Fibroblast of pulmonary artery (primary cell): Measurements from ENCODE around the gene PPP2R5A.
A peak's percentile ranks its signal among the peaks of the same experiment; 100 is the strongest.

Source experiments
- DNase-seq: peaks from one replicate; pipeline ENCODE4 v3.0.0-alpha.2; 2010; ENCODE audit warnings: low read depth
- H3K4me3 ChIP-seq: replicated peaks from 2 replicates; pipeline ENCODE4 v1.5.1; 2011; ENCODE audit warnings: low read depth, mild to moderate bottlenecking, control low read depth, low read length, moderate library complexity
- TF ChIP-seq, protein P1 (sequence below): IDR thresholded peaks from 2 replicates; pipeline ENCODE4 v1.5.1; 2011; ENCODE audit warnings: mild to moderate bottlenecking, control low read depth, low read length, inconsistent platforms; ENCODE audit errors: missing control alignments

PPP2R5A gene

GRCh38 chr1:212284744-212285684, at the start of gene PPP2R5A:
PPP2R5A (plus strand) TSS chr1:212285410; CDS start chr1:212286111, 701 bp downstream.
- TF ChIP-seq, protein P1, sequence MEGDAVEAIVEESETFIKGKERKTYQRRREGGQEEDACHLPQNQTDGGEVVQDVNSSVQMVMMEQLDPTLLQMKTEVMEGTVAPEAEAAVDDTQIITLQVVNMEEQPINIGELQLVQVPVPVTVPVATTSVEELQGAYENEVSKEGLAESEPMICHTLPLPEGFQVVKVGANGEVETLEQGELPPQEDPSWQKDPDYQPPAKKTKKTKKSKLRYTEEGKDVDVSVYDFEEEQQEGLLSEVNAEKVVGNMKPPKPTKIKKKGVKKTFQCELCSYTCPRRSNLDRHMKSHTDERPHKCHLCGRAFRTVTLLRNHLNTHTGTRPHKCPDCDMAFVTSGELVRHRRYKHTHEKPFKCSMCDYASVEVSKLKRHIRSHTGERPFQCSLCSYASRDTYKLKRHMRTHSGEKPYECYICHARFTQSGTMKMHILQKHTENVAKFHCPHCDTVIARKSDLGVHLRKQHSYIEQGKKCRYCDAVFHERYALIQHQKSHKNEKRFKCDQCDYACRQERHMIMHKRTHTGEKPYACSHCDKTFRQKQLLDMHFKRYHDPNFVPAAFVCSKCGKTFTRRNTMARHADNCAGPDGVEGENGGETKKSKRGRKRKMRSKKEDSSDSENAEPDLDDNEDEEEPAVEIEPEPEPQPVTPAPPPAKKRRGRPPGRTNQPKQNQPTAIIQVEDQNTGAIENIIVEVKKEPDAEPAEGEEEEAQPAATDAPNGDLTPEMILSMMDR: no peak
- peak; percentile 100 for DNase-seq
- peak within 1 kb of the TSS; percentile 86 for H3K4me3 ChIP-seq

DNA sequence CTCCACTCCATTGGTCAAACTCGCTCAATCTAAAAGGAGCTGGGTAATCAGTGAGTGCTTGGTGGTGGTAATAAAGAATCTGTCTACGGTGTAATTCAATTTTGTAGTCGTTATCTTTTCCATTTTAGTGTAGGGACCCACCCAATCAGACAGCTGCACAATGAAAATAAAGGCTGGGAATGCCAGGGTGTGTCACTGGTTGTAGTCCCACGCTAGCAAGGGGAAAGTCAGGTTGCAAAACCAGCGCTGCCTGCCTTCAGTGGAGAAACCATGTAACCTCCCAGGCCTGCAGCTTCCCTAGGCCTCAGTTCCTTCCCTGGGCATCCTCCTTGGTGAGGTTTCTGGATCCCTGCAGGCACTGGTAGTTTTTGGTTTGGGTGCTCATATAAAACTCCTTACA, 49.4 kb upstream of the PPP2R5A start:
- no peak for DNase-seq
- no peak overlapping the region for H3K4me3 ChIP-seq
- TF ChIP-seq, protein P1: no peak

- no peak overlapping the region for H3K4me3 ChIP-seq
- TF ChIP-seq, protein P1: no peak
- no peak for DNase-seq
Measured at GRCh38 chr1:212236664-212237220, 48.5 kb upstream of the PPP2R5A start.

GRCh38 chr1:212237651-212238050, 47.6 kb upstream of the PPP2R5A start:
- TF ChIP-seq, protein P1: no peak
- no peak overlapping the region for H3K4me3 ChIP-seq
- DNase-seq: no peak

GRCh38 chr1:212238552-212238951, 46.7 kb upstream of the PPP2R5A start:
- no peak for DNase-seq
- H3K4me3 ChIP-seq: no peak overlapping the region
- TF ChIP-seq, protein P1: no peak

- no peak overlapping the region for H3K4me3 ChIP-seq
- TF ChIP-seq, protein P1: no peak
- no peak for DNase-seq
Measured at GRCh38 chr1:212241501-212241900, 43.7 kb upstream of the PPP2R5A start.
